ENCODE results near the gene RHCE.
"Not testable (repeated sequence)": the region's sequence is repeated elsewhere in the genome, so short reads cannot be mapped to it uniquely, and the experiment has no call there.

DNA sequence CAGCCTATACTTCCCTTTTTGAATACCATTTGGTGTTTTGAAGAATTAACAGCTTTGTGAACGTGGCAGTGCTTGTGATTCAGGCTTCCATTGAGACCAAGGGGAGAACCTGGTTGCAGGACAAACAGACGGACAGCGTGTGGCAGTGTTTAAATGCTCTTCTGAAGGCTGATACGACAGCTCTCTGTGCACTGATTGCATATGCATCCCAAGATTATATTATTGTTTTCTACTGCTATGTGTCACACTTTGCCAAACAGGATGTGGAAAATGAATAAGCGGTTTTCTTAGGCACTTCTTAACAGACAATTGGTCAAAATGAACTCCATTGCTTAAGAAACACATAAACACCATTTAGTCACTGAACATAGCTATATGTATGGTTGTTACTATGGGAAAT is 90.7 kb downstream of the RHCE start:
- TF ChIP-seq NFE2L1 (CRISPR knock-in tag; IDR thresholded peaks at IDR 0.05); GABPB1 (CRISPR knock-in tag; IDR thresholded peaks at IDR 0.05); MAX (CRISPR knock-in tag; IDR thresholded peaks at IDR 0.05); FOXJ3 (CRISPR knock-in tag; IDR thresholded peaks at IDR 0.05; ENCODE audit: borderline replicate concordance): not testable (repeated sequence)
- TF ChIP-seq, protein P1, sequence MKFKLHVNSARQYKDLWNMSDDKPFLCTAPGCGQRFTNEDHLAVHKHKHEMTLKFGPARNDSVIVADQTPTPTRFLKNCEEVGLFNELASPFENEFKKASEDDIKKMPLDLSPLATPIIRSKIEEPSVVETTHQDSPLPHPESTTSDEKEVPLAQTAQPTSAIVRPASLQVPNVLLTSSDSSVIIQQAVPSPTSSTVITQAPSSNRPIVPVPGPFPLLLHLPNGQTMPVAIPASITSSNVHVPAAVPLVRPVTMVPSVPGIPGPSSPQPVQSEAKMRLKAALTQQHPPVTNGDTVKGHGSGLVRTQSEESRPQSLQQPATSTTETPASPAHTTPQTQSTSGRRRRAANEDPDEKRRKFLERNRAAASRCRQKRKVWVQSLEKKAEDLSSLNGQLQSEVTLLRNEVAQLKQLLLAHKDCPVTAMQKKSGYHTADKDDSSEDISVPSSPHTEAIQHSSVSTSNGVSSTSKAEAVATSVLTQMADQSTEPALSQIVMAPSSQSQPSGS (CRISPR knock-in tag; IDR thresholded peaks at IDR 0.05; ENCODE audit: borderline replicate concordance, low read depth) = not testable (repeated sequence)
- TF ChIP-seq, protein P2, sequence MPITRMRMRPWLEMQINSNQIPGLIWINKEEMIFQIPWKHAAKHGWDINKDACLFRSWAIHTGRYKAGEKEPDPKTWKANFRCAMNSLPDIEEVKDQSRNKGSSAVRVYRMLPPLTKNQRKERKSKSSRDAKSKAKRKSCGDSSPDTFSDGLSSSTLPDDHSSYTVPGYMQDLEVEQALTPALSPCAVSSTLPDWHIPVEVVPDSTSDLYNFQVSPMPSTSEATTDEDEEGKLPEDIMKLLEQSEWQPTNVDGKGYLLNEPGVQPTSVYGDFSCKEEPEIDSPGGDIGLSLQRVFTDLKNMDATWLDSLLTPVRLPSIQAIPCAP (CRISPR knock-in tag; IDR thresholded peaks at IDR 0.05) = not testable (repeated sequence)
